Activated effector memory CD4-positive, alpha-beta T cell treated with Interleukin-2 at 50 U/mL for 16 hours (primary cell): Measurements from ENCODE around the gene TGFBR3L.

ENCODE experiments used
- DNase-seq: peaks from one replicate; pipeline ENCODE4 v3.0.0-alpha.2; 2020

The TGFBR3L gene

DNA sequence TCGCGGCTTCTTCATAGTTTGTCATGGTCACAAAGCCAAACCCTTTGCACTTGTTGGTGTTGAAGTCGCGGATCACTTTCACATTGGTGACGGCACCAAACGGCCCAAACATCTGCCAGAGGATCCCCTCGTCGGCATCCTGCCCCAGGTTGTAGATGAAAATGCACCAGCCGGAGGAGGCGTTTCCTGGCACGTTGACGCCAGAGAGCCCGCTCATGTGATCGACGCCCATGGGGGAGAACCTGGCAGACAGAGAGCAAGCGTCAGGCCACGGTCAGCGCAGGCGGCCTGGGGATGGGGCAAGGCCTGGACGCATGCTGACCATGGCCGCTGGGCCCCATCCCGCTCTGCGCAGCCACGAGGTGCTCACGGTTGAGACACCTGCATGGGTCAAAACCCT is 48.9 kb downstream of the TGFBR3L start:
- DNase-seq: no peak

- DNase-seq: no peak
These were observed 50.7 kb downstream of the TGFBR3L start for GRCh38 chr19:7965259-7965841.

GRCh38 chr19:7965921-7966665 is 51.5 kb downstream of the TGFBR3L start:
- no peak for DNase-seq

DNA sequence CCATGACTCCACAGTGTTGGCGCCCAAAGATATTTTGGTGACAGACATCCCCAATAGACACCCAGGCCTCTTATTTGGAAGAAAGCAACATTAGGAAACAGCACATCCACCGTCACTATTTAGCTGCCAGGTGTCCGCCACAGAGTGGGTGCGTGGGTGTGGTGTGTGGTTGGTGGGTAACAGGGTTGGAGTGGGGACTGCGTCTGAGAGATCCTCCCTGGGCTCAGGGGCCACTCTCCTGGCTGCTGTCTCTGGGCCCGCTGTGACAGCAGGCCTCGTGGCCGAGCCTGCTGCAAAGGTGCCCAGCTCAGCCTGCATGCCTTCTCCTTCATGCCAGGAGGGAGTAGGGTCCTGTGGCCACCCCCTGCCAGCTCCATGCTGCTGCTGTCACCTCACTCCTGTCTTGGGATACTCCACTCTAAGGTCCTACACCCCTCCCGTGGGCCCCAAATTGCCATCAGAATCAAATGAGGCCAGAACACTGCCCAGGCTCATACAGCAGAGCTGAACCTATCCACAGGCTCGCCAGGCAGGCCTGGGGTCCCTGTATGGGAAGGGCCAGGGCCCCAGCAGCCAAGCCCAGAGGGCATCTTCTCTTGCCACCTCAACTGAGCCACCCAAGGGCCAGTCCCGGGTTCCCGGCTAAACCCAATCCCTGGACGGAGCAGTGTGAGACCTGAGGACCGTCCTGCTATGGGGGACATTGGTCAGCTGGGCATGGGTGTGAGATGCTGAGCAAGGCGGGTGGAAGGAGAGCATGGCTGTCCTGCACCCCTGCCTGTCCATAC is 53.6 kb downstream of the TGFBR3L start:
- no peak for DNase-seq
